Neuronal stem cell (in vitro differentiated cells): ENCODE results near the gene TMEM247.

Experiments
- DNase-seq: peaks from one replicate; pipeline ENCODE4 v3.0.0-alpha.2; 2013; ENCODE audit warnings: low spot score
- H2AFZ ChIP-seq: one replicate; pipeline ENCODE4 v1.6.1; 2013; ENCODE audit warnings: mild to moderate bottlenecking, low read length, inconsistent platforms
- H2AK5ac ChIP-seq: 2 replicates; pipeline ENCODE4 v1.6.1; 2013; ENCODE audit warnings: low read depth, mild to moderate bottlenecking, inconsistent platforms, low read length, moderate library complexity, mixed read lengths
- H2BK120ac ChIP-seq: 2 replicates; pipeline ENCODE4 v1.6.1; 2013; ENCODE audit warnings: low read depth, mild to moderate bottlenecking, inconsistent platforms, low read length, moderate library complexity, mixed read lengths
- H2BK12ac ChIP-seq: one replicate; pipeline ENCODE4 v1.6.1; 2013; ENCODE audit warnings: low read length, inconsistent platforms
- H2BK15ac ChIP-seq: 2 replicates; pipeline ENCODE4 v1.6.1; 2013; ENCODE audit warnings: mild to moderate bottlenecking, low read length, inconsistent platforms, mixed read lengths
- H2BK5ac ChIP-seq: one replicate; pipeline ENCODE4 v1.6.1; 2013; ENCODE audit warnings: inconsistent platforms, mild to moderate bottlenecking, low read length, moderate library complexity
- H3K14ac ChIP-seq: one replicate; pipeline ENCODE4 v1.6.1; 2013; ENCODE audit warnings: low read length, inconsistent platforms
- H3K18ac ChIP-seq: 2 replicates; pipeline ENCODE4 v1.6.1; 2013; ENCODE audit warnings: low read length, inconsistent platforms
- H3K23ac ChIP-seq: 2 replicates; pipeline ENCODE4 v1.6.1; 2013; ENCODE audit warnings: low read depth, mild to moderate bottlenecking, mixed read lengths, low read length, inconsistent platforms; ENCODE audit not compliant: poor library complexity
- H3K27ac ChIP-seq: replicated peaks from 3 replicates; pipeline ENCODE4 v1.5.1; 2013; ENCODE audit warnings: low read length, inconsistent platforms
- H3K27me3 ChIP-seq, 3 experiments: 2 replicates each; pipeline ENCODE4 v1.6.1; 2013; ENCODE audit warnings: low read length in 3 of 3, mild to moderate bottlenecking in 2 of 3, inconsistent platforms in 1 of 3, low read depth in 1 of 3, mixed read lengths in 1 of 3, moderate library complexity in 1 of 3; ENCODE audit not compliant: control insufficient read depth in 3 of 3, insufficient read depth in 3 of 3
- H3K36me3 ChIP-seq, 2 donors: replicated peaks in 1 of 2; 2 replicates each; pipeline ENCODE4 v1.6.1; 2013; ENCODE audit warnings: low read length in 2 of 2; ENCODE audit not compliant: control insufficient read depth in 2 of 2, insufficient read depth in 2 of 2
- H3K4ac ChIP-seq: 2 replicates; pipeline ENCODE4 v1.6.1; 2013; ENCODE audit warnings: inconsistent platforms, mild to moderate bottlenecking, low read length, moderate library complexity
- H3K4me1 ChIP-seq, 2 donors: 1 replicate in 1 of 2; 2 replicates in 1 of 2; pipeline ENCODE4 v1.6.1; 2013; ENCODE audit warnings: low read length in 2 of 2, low read depth in 1 of 2; ENCODE audit not compliant: control insufficient read depth in 2 of 2, insufficient read depth in 1 of 2
- H3K4me2 ChIP-seq: one replicate; pipeline ENCODE4 v1.6.1; 2013; ENCODE audit warnings: mild to moderate bottlenecking, low read length, inconsistent platforms; ENCODE audit not compliant: insufficient read depth, poor library complexity, severe bottlenecking
- H3K4me3 ChIP-seq, 2 donors: 2 replicates each; pipeline ENCODE4 v1.5.1; 2013; ENCODE audit warnings: low read length in 2 of 2, mild to moderate bottlenecking in 2 of 2, inconsistent platforms in 1 of 2, moderate library complexity in 1 of 2
- H3K79me1 ChIP-seq: one replicate; pipeline ENCODE4 v1.6.1; 2013; ENCODE audit warnings: low read depth, mild to moderate bottlenecking, inconsistent platforms, low read length, moderate library complexity
- H3K9ac ChIP-seq: one replicate; pipeline ENCODE4 v1.6.1; 2013; ENCODE audit warnings: mild to moderate bottlenecking, low read depth, low read length, inconsistent platforms; ENCODE audit not compliant: poor library complexity
- H3K9me3 ChIP-seq, 2 donors: replicated peaks in 1 of 2; 2 replicates each; pipeline versions ENCODE3 to v1.6.1; 2013; ENCODE audit warnings: low read length in 2 of 2, mild to moderate bottlenecking in 2 of 2, inconsistent platforms in 1 of 2, low read depth in 1 of 2, mixed read lengths in 1 of 2, moderate library complexity in 1 of 2; ENCODE audit not compliant: control insufficient read depth in 2 of 2, insufficient read depth in 1 of 2
- H4K8ac ChIP-seq: one replicate; pipeline ENCODE4 v1.6.1; 2013; ENCODE audit warnings: low read depth, mild to moderate bottlenecking, inconsistent platforms, low read length, moderate library complexity
- H4K91ac ChIP-seq: one replicate; pipeline ENCODE4 v1.6.1; 2013; ENCODE audit warnings: low read length, low read depth, mild to moderate bottlenecking, inconsistent platforms; ENCODE audit not compliant: poor library complexity
- WGBS, 2 donors: extraction: QIAGEN DNeasy Blood & Tissue Kit; methylation state at CpG; one replicate each; pipeline ENCODE4 v1.1.7; 2013; ENCODE audit warnings: missing lambda C conversion rate in 2 of 2, mixed read lengths in 1 of 2; ENCODE audit not compliant: insufficient read length in 2 of 2, insufficient replicate concordance in 1 of 2; ENCODE audit errors: extremely low coverage in 2 of 2; 5-methylcytosine and 5-hydroxymethylcytosine counted together

Gene TMEM247

DNA sequence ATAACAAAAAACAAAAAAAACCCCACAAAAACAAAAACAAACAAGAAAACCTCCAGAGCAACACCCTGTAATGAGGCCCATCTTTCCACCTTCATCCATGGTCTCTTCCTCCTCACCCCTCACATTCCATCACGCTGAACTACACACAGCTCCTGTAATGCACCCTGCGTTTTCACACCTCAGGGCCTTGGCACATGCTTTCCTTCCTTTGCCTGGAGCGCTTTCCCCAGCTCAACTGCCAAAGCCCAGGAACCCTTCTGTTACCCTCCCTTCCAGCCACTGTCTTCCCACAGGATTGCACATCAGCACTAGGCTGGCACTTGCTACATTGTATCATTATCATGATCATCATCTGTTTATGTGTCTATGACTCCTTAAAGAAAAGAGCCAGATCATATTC, 29.4 kb downstream of the TMEM247 start:
- Histone ChIP-seq H4K91ac (no peak overlapping the region), H3K27me3 (peaks cover 0 to 18% (median 0%) of the 10 kb centered on the region in 3 experiments), H3K36me3 (no peaks in the 10 kb centered on the region), H3K23ac (no peak overlapping the region), H3K4me1 (peaks cover 0 to 2% of the 10 kb centered on the region in 2 donors), H2AK5ac (no peak overlapping the region), H2BK15ac (no peak overlapping the region), H3K18ac (no peak overlapping the region), H3K14ac (no peak overlapping the region), H2BK5ac (no peak overlapping the region), H3K9ac (no peak overlapping the region), H3K27ac (no peak overlapping the region), H2BK120ac (no peak overlapping the region), H4K8ac (no peak overlapping the region), H2AFZ (no peak overlapping the region), H3K4ac (no peak overlapping the region), H3K4me2 (no peak overlapping the region), H2BK12ac (no peak overlapping the region), H3K9me3 (no peaks in the 10 kb centered on the region), H3K4me3 (no peak overlapping the region), H3K79me1 (no peaks in the 10 kb centered on the region)
- no peak for DNase-seq
- WGBS, 2 donors = no CpG with 5 or more reads among the region's 3 CpGs

DNA sequence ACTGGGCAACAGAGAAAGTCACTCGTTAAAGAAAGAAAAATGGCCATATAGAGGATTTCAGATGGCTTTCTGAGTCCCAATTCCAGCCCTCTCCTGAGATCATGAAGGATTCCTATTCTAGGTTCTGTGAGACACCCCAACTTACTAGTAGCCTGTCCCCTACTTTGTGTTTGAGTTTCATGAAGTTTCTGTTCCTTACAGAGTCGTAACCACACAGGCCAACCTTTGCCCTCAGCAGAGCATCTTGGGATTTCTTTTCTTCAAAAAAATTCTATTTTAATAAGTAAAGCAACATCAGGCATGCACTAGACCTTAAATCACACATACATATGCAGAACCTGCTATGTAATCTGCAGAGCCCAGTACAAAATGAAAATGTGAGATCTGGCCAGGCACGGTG, 30.4 kb downstream of the TMEM247 start:
- Histone ChIP-seq H4K8ac (no peak overlapping the region), H2BK15ac (no peak overlapping the region), H3K4me1 (no peaks in the 10 kb centered on the region), H3K18ac (no peak overlapping the region), H2BK5ac (no peak overlapping the region), H2BK12ac (no peak overlapping the region), H3K4me3 (no peak overlapping the region), H2BK120ac (no peak overlapping the region), H3K27me3 (peaks cover 0 to 16% (median 0%) of the 10 kb centered on the region in 3 experiments), H3K9ac (no peak overlapping the region), H3K4me2 (no peak overlapping the region), H3K23ac (no peak overlapping the region), H3K27ac (no peak overlapping the region), H2AK5ac (no peak overlapping the region), H3K4ac (no peak overlapping the region), H2AFZ (no peak overlapping the region), H3K36me3 (no peaks in the 10 kb centered on the region), H4K91ac (no peak overlapping the region), H3K14ac (no peak overlapping the region), H3K79me1 (no peaks in the 10 kb centered on the region), H3K9me3 (no peaks in the 10 kb centered on the region)
- DNase-seq = no peak
- no CpG with 5 or more reads among the region's 3 CpGs for WGBS, 2 donors

DNA sequence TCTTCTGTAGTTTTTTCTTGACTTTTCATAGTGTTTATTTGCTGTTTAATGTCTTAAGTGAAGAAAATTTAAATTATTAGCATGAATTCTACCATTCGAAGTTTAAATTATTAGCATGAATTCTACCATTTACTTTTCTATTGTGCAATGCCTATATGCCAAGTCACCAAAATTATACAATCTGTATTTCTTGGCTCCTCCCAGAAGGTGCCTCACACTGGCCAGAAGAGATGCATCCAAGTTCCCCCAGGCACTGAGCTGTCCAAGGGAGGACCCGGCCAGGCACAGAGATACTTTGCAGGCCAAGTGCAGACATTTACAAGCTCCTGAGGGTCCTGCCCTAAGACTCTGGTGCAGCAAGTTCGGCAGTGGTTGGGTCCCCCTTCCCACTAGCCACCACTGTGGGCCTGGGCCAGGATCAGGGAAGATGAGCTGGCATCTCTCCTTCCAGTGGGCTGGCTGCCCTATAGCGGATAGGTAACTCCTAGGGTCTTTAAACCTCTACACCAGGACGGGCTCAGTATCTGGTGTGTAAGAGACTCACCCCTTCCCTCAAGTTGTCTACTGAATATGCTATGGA, 31.3 kb downstream of the TMEM247 start:
- H3K9ac ChIP-seq = no peak overlapping the region
- H4K91ac ChIP-seq = no peak overlapping the region
- H2BK12ac ChIP-seq = no peak overlapping the region
- H3K23ac ChIP-seq = no peak overlapping the region
- no peak for DNase-seq
- H3K27me3 ChIP-seq = peaks cover 0 to 7% (median 0%) of the 10 kb centered on the region in 3 experiments
- WGBS, 2 donors = no CpG with 5 or more reads among the region's 5 CpGs
- H3K9me3 ChIP-seq = no peaks in the 10 kb centered on the region
- H3K36me3 ChIP-seq = no peaks in the 10 kb centered on the region
- no peak overlapping the region for H3K14ac ChIP-seq
- no peak overlapping the region for H2BK15ac ChIP-seq
- H3K4me3 ChIP-seq = no peak overlapping the region
- no peak overlapping the region for H4K8ac ChIP-seq
- H2BK5ac ChIP-seq = no peak overlapping the region
- H2AFZ ChIP-seq = no peak overlapping the region
- H3K79me1 ChIP-seq = no peaks in the 10 kb centered on the region
- H3K27ac ChIP-seq = no peak overlapping the region
- no peak overlapping the region for H2AK5ac ChIP-seq
- H3K4ac ChIP-seq = no peak overlapping the region
- no peak overlapping the region for H2BK120ac ChIP-seq
- no peak overlapping the region for H3K18ac ChIP-seq
- H3K4me2 ChIP-seq = no peak overlapping the region
- H3K4me1 ChIP-seq = no peaks in the 10 kb centered on the region

DNA sequence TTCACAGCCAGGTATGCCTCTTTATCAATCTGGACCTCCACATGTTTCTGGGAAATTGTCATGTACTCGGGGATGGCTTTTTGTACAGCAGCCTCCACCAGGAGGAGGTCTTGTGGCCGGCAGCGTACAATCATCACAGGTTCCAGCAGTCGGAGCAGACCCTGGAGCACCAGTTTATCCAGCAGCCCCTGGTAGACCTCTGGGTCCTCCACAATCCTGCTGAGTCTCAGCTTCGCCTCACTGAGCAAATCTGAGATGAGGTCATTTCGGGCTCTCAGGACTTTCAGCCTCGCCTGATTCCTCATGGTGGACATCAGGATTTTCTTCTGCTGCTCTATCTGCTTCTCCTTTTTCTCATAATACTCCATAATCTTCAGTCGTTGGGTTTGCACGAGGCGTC, 32.8 kb downstream of the TMEM247 start:
- no peak overlapping the region for H3K23ac ChIP-seq
- peaks cover 0 to 1% of the 10 kb centered on the region in 2 donors for H3K9me3 ChIP-seq
- no peak for DNase-seq
- no peaks in the 10 kb centered on the region for H3K27me3 ChIP-seq
- no peak overlapping the region for H3K4me2 ChIP-seq
- no peak overlapping the region for H2AFZ ChIP-seq
- no peak overlapping the region for H4K8ac ChIP-seq
- no peak overlapping the region for H2BK120ac ChIP-seq
- no peak overlapping the region for H3K4ac ChIP-seq
- no peak overlapping the region for H3K27ac ChIP-seq
- no peaks in the 10 kb centered on the region for H3K36me3 ChIP-seq
- H4K91ac ChIP-seq = no peak overlapping the region
- H3K4me3 ChIP-seq = no peak overlapping the region
- no peak overlapping the region for H3K9ac ChIP-seq
- H2BK5ac ChIP-seq = no peak overlapping the region
- H2BK12ac ChIP-seq = no peak overlapping the region
- no peak overlapping the region for H2BK15ac ChIP-seq
- H3K18ac ChIP-seq = no peak overlapping the region
- no peaks in the 10 kb centered on the region for H3K4me1 ChIP-seq
- H3K79me1 ChIP-seq = no peaks in the 10 kb centered on the region
- no peak overlapping the region for H3K14ac ChIP-seq
- H2AK5ac ChIP-seq = no peak overlapping the region
- no CpG with 5 or more reads among the region's 10 CpGs for WGBS, 2 donors
